Activated naive CD8-positive, alpha-beta T cell treated with anti-CD3 and anti-CD28 coated beads, Interleukin-2, amount 50 U/mL, for 16 hours (primary cell): Measurements from ENCODE around the gene ARHGEF6.

Experiments
- DNase-seq: peaks from one replicate; pipeline ENCODE4 v3.0.0-alpha.2; 2020; ENCODE audit warnings: low read depth, low spot score

Gene ARHGEF6

DNA sequence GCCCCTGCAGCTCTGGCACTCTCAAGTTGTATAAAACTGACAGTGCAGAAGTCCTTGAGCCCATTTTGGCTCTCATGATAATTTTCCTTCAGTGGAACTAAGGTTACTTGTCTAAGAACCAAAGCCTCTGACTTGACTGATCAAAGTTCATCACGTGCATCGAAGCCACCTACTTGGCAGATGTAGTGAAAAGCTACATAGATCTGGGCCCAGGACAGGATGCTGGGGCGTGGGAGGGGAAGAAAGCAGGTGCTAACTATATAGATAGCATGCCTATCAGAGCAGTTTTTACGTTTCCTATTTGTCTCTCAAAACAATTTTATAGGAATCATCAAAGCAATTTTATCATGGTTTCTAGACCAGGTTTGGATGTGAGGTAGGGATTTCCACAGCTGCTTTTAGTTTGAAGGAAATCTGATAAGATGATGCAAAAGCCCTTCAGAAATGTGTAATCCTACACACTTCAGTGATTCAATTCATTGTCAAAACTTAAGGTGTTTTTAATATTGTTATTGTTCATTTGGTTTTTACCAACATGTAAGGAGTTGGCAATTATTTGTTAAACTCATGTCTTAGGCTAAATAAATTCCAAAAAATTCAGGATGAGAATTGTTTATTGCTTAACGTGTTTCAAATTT, 134.0 kb downstream of the ARHGEF6 start:
- peak; percentile 3 for DNase-seq

DNA sequence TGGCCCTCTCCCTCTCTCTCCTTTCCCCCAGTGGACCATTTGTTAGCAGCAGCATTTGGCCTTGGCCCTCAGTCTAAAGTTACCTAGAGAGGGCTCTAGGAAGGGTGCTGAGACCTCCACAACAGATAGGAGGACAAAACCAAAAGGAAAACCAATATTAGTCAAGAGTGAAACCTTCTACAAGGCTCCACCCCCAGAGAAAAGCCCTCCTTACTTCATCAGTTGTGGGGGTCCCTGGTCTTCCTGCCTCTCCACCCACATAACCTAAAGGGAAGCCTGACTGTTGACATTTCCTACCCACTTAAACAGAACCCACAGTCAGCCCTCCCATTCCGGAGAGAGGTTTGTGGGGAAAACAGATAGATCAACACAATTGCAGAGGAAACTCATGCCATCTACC, 137.5 kb downstream of the ARHGEF6 start:
- DNase-seq, result no peak

DNA sequence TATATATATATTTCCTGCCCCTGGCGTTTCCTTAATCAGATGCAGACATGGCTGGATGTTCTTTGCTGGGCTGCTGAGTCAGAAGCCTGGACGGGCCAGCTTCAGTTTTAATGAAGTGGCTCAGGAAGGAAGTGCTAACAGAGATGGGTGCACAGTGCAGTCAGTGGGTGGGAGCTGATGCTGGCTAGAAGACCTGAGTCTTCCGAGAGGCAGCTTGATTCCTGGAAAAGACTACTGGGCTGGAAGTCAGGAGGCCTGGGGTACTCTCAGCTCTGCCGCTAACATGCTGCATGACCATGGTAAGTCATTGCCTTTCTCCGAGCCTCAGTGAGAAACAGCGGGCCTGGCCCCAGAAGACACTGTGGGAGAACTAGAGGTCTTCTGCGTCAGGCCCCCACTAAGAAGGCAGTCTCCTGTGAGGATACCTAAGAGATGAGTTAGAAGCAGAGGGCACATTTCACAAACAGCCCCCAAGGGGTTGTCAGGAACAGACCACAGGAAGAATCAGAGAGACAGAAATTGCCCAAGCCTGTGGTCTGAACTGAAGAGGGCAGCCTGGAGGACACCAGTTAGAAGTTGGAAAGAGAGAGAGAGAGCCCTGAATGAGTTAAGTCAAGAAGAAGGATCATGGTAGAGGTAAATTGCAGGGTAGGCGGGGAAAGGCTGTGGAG, 141.1 kb downstream of the ARHGEF6 start:
- DNase-seq, result no peak

DNA sequence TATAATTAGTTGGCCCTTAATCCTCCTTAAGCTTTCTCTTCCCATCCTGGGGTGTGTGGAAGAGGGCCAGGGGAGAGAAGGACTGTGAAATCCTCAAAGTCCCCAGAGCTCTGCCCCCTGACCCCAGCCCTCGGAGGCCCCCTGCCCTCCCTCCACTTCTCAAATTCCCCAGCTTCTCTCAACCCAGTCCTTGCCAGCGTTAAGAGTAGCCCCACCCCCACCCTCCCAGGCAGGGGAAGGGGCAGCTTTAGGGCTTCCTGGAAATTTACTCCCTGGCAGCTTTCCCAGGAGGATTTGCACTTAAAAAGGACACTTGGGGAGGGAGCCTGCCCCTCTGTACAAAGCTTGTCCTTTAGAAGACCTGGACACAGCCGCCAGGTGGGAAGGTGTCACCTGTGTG, 144.6 kb downstream of the ARHGEF6 start:
- DNase-seq, result no peak

DNA sequence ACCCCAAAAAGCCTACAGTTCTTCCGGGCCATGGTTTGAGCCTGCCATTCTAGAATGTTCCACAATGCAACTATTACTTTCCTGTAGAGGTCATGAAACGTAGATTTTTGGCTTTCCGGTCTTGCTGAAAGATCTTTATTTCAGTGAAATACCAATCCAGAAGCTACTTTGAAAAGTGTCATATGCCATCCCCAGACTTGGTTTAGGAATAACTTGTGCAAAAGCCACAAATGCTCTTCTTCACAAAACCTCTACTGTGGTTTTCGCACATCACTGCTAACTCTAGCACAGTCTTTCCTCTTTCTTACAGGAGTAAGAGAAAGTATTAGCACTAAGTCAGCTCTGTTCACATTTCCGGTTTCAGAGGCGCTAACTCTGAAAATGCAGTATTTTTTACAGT, 145.5 kb downstream of the ARHGEF6 start:
- DNase-seq, result no peak

DNA sequence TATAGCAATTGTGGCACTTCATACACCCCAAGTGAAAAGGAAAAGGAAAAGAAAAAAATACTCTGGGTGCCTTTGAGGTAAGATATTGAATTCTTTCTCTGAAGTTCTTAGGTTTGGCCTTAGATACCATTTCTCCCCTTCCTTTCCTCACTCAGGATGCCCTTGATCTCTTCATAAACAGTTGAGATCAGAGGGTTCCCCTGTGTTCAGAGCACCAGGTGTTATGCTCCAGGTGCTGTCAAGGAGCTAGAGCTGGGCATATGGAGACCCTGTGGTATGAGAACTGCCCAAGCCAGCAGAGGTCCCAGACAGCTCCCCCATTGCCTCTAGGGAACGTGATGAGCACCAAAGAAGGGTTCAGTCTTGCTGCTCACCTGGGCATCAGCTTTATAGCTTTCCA, 149.9 kb downstream of the ARHGEF6 start:
- DNase-seq, result no peak

DNA sequence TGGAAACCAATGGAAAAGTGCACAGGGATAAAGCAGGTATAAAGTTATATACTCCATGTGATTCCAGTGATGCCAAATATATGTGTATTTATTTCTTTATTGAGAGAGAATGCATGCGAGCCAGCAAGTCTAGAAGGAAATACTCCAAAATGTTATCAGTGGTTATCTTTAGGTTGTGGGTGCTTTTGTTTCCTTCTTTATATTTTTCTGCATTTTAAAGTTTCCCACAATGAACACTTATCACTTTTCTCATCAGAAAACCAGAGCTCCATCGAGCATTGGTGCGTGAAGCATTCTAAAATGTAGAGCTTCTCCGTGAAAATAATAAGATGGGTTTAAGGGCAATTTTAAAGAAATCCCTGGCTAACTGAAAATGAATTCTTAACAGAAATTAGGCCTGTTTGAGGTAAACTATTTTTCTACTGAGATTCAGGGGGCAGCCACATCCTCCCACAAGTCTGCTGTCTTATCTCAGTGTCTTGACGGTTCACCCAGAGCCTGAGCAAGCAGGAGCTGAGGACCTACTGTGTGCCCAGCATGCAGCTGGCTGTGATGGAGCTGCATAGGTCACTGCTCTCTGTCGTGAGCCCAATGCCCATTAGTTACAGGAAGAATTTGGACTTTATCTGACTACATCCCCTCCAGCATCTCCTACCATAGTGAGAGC, 151.5 kb downstream of the ARHGEF6 start:
- no peak for DNase-seq

DNA sequence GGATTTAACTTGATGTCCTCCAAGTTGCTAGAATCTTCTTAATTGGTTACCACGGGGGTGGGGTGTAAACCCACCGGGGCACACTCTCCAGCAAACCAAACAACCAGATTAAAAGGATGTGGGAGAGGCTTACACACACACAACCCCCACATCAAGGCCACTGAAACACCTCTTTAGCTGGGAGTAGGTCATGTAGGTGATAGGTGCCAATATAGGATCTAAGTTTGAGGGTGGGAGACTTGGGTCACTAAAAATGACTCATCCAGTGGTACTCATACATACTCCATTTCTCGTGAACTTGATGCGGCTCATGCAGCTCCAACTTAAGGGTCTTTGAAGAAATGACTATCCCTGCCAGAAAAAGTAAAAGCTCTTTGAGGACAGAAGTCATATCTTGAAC, 153.3 kb downstream of the ARHGEF6 start:
- DNase-seq, result no peak

DNA sequence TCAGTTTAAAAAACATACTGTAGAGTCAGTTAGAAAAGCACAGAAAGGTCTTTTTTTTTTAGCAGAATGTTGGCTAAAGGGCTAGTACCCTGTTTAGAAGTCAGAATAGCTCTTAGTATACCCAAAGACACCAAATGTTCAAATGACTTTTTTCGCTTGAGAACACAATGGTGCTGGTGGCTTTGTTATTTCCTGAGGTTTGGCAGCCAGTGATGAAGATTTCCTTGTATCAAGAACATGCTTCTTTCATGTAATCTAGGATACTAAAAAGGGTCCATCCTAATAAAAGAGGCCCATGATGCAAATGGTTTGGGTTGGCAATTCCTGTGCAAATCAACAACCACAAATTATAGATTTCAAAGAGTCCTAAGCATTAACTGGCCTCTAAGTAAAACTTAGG, 153.8 kb downstream of the ARHGEF6 start:
- DNase-seq, result no peak

DNA sequence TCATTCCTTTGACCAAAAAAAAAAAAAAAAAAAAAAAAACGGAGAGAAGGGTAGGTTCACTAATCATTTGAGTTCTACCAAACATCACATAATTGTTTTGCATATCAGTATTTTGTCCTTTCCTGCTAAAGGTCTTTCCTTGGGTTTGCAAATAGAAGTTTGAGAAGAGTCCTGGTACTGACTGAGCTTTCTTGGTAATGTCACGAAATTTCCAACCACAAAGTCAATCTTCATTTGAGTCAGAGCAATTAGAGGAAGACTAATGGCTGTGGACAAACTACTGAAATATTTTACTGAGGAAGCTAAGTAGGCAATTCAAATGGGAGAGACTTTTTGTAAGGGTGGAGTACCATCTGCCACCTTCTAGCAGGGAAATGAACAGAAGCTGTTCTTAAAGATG, 154.5 kb downstream of the ARHGEF6 start:
- no peak for DNase-seq

DNA sequence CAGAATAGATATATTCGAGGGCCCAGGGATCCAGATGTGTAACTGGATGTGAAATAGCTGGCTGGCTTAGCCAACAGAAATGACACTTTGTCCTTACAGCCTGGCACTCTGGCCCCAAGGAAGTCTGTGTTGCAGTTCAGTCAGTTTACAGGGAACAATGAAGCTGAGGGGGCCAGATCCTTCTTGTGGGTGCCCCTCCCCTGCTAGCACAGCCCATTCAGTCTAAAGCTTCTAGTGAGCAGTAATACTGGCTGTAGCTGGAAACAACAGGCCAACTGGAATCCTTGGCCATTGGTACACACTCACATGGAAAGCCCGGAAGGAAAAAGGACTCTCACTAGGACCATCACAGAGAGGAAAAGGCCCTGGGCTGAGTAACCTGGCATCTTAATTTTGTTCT, 155.5 kb downstream of the ARHGEF6 start:
- DNase-seq, result no peak

DNA sequence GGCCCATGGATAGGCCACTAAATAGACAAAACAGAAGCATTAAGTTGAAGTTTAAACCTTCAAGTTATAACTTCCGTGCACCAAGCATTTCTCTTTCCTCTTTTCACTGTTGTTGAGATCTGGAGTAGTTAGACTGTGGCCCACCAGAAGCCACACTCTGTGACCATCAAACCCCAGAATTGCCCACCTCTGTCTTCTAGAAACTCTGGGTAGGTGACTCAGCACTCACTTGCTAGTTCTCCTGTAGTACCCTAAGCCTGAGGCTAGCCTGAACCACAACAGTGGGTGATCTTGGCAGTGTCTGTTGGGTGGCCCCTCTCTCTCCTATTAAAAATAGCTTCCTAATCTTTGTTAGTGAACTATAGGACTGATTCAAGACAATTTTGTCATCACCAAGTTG, 157.3 kb downstream of the ARHGEF6 start:
- no peak for DNase-seq

DNA sequence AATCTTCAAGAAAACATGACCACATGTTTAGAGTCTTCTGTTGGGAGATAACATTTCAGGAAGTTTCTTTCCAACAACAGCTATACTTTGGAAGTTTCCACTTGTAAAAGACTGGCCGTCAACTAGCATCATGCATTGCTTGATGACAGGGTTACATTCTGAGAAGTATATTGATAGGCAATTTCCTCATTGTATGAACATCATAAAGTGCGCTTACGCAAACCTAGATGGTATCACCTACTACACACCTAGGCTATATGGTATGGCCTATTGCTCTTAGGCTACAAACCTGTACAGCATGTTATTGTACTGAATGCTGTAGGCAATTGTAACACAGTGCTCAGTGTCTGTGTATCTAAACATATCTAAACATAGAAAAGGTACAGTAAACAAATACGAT, 158.2 kb downstream of the ARHGEF6 start:
- no peak for DNase-seq

DNA sequence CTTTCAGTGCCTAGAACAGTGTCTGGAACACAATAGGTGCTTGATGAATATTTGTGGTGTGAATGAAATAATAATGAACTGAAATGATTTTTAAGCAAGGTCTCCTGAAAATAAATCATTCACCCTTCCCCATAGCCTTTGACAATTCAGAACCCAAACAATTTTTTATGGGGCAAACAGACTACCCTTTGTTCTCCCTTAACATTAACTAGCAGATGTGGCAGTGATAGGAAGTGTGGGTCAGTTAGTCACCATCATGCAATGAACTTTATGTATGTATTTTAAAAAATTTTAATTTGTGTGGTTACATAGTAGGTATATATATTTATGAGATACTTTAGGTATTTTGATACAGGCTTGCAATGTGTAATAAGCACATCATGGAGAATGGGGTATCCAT, 160.0 kb downstream of the ARHGEF6 start:
- no peak for DNase-seq

DNA sequence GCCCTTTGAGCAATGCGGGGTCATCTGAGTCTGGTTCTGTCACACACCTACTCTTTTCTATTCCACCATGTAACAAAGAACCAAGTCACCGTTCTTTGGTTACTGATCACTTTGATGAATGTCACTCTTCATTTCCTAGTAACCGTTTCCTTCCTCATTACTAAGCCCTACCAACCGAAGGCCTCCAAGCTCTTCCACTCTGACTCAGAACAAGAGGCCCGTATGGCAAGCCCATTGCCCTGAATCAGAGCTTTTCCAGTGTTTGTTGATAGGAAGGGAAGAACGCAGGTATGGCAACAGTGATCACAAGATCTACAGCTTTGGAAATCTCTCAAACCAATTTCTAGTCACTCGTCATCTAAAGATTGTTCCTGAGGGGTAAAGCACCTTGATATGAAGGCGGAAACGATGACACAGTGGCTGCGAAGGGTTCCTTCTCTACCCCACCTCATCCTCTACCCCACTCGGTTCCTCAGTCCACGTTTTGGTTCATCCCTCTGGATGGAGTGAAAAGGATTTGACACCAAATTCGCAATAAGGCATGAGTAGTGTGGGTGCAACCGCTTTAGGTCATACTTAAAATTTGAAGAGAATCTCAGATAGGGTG, 160.7 kb downstream of the ARHGEF6 start:
- DNase-seq, result no peak

DNA sequence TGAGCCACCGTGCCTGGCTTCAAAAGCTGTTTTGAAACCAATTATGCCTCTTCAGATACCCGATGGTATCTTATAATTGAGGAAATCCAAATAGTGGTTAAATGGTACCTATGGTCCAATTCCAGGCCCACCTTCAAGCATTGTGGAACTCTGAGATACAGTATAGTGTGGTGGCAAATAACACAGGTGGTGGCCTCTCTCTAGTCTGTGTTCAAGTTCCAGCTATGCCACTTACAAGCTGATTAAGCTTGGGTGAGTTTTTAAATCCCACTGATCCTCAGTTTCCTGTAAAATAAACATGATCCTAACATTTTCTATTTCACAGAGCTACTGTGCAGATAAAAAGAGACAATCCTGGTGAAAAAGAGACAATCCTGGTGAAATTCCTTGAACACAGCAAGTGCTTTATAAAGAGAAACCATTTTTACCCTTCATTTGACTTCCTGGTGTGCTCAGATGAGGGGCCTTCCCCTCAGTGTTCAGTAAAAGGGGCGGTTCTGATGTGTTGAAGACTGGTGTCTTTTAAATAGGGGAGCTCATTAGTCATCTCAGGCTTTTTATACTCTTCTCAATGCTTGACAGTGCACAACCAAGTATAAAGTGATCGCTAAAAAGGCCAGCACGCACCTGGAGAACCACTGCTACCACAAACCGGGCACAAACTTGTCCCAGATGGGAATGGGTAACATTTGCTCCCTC, 163.6 kb downstream of the ARHGEF6 start:
- no peak for DNase-seq
